ENCODE results near the gene RPS27L.

Gene RPS27L

GRCh38 chr15:63172851-63173451, 15.7 kb upstream of the RPS27L start:
- H3K4me3 Mint-ChIP-seq: no peak overlapping the region
- H3K9me3 Mint-ChIP-seq: no peaks in the 10 kb centered on the region
- H3K36me3 Mint-ChIP-seq: no peaks in the 10 kb centered on the region
- no peak overlapping the region for H3K27ac Mint-ChIP-seq
- H3K27me3 Mint-ChIP-seq: no peaks in the 10 kb centered on the region
- no peaks in the 10 kb centered on the region for H3K4me1 Mint-ChIP-seq
- ATAC-seq (ENCODE audit: low read depth) (no peak), DNase-seq (ENCODE audit: low spot score in 2 of 2) (no peak)

- Mint-ChIP-seq H3K4me1 (no peaks in the 10 kb centered on the region), H3K4me3 (no peak overlapping the region), H3K9me3 (no peaks in the 10 kb centered on the region), H3K27ac (no peak overlapping the region), H3K36me3 (no peaks in the 10 kb centered on the region), H3K27me3 (no peaks in the 10 kb centered on the region)
- DNase-seq (ENCODE audit: low spot score in 2 of 2): no peak
- ATAC-seq (ENCODE audit: low read depth): no peak
These were observed 15.1 kb upstream of the RPS27L start for GRCh38 chr15:63172376-63172775.

- Mint-ChIP-seq H3K27ac (no peak overlapping the region), H3K36me3 (no peaks in the 10 kb centered on the region), H3K9me3 (no peaks in the 10 kb centered on the region), H3K4me3 (no peak overlapping the region), H3K4me1 (peaks cover 5% of the 10 kb centered on the region), H3K27me3 (no peaks in the 10 kb centered on the region)
- DNase-seq (ENCODE audit: low spot score in 2 of 2) (no peak), ATAC-seq (ENCODE audit: low read depth) (no peak)
These were observed 12.5 kb upstream of the RPS27L start for GRCh38 chr15:63169788-63170187.

DNA sequence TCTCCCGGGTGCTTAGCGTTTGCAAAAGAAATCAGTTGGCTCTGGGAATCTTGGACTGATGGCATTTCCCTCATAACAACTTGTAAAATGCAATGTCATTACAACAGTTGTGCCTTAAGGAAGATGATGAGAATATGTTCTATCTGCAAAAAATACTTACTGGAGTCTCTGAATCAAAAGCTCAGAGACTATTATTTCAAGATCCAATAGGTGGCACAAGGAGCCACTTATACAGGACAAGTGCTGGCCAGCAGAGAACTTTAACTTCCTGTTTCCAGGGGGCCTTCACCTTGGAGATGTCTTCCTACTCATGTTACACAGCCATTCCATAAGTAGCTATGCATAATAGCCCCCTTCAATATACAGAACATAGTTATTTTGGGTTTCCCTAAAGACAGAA, 8.9 kb upstream of the RPS27L start:
- no peak overlapping the region for H3K4me3 Mint-ChIP-seq
- ATAC-seq (ENCODE audit: low read depth) (peak; percentile 38), DNase-seq (ENCODE audit: low spot score in 2 of 2) (no peak)
- H3K9me3 Mint-ChIP-seq: no peaks in the 10 kb centered on the region
- H3K27me3 Mint-ChIP-seq: no peaks in the 10 kb centered on the region
- no peaks in the 10 kb centered on the region for H3K36me3 Mint-ChIP-seq
- H3K27ac Mint-ChIP-seq: no peak overlapping the region
- peaks cover 8% of the 10 kb centered on the region for H3K4me1 Mint-ChIP-seq

DNA sequence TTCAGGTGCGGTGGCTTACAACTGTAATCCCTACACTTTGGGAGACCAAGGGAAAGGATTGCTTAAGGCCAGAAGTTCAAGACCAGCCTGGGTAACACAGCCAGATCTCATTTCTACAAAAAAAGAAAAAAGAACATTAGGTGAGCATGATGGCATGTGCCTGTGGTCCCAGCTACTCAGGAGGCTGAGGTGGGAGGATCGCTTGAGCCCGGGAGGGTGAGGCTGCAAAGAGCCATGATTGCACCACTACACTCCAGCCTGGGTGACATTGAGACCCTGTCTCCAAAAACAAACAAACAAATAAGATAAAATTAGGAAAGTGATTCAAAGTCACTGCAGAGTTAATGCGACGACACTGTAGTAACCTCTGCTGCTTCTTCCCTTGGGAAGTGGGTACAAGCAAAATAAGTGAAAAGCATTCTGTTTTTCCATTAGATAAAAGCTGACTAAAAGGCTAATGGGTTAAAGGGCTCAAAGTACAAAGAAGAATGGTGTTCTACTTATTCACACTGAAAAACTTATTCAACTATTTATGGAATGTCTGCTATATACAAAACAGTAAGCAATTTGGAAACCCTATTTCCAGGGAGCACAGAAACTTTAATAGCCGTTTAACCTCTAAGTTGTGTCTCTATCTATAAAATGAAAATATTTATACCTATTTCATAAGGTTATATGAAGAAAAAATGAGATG, 8.0 kb upstream of the RPS27L start:
- DNase-seq (ENCODE audit: low spot score in 2 of 2) (no peak), ATAC-seq (ENCODE audit: low read depth) (no peak)
- no peaks in the 10 kb centered on the region for H3K27me3 Mint-ChIP-seq
- H3K27ac Mint-ChIP-seq: no peak overlapping the region
- H3K9me3 Mint-ChIP-seq: no peaks in the 10 kb centered on the region
- H3K36me3 Mint-ChIP-seq: no peaks in the 10 kb centered on the region
- H3K4me3 Mint-ChIP-seq: no peak overlapping the region
- H3K4me1 Mint-ChIP-seq: peaks cover 8% of the 10 kb centered on the region

- Mint-ChIP-seq H3K4me1 (peaks cover 11% of the 10 kb centered on the region), H3K27me3 (no peaks in the 10 kb centered on the region), H3K4me3 (no peak overlapping the region), H3K27ac (no peak overlapping the region), H3K36me3 (peaks cover 3% of the 10 kb centered on the region), H3K9me3 (peaks cover 1% of the 10 kb centered on the region)
- no peak for DNase-seq (ENCODE audit: low spot score in 2 of 2)
- no peak for ATAC-seq (ENCODE audit: low read depth)
These were observed 5.9 kb upstream of the RPS27L start for GRCh38 chr15:63163217-63163616.

- Mint-ChIP-seq H3K4me1 (peaks cover 12% of the 10 kb centered on the region), H3K27ac (no peak overlapping the region), H3K9me3 (peaks cover 1% of the 10 kb centered on the region), H3K36me3 (peaks cover 3% of the 10 kb centered on the region), H3K4me3 (no peak overlapping the region), H3K27me3 (no peaks in the 10 kb centered on the region)
- DNase-seq (ENCODE audit: low spot score in 2 of 2) (no peak), ATAC-seq (ENCODE audit: low read depth) (no peak)
These were observed 3.4 kb upstream of the RPS27L start for GRCh38 chr15:63160638-63161037.

- H3K27me3 Mint-ChIP-seq: no peaks in the 10 kb centered on the region
- H3K9me3 Mint-ChIP-seq: peaks cover 1% of the 10 kb centered on the region
- peak overlapping the region; percentile 91 for H3K27ac Mint-ChIP-seq
- peak overlapping the region; percentile 81 for H3K4me3 Mint-ChIP-seq
- DNase-seq (ENCODE audit: low spot score in 2 of 2) (peak in 1 of 2 donors; percentile 9), ATAC-seq (ENCODE audit: low read depth) (peak; percentile 29)
- peaks cover 12% of the 10 kb centered on the region for H3K4me1 Mint-ChIP-seq
- H3K36me3 Mint-ChIP-seq: peaks cover 6% of the 10 kb centered on the region
These were observed 684 bp upstream of the RPS27L start for GRCh38 chr15:63157891-63158431.

GRCh38 chr15:63156755-63157117, 541 bp downstream of the RPS27L start:
- DNase-seq (ENCODE audit: low spot score in 2 of 2) (no peak), ATAC-seq (ENCODE audit: low read depth) (peak; percentile 7)
- H3K4me3 Mint-ChIP-seq: peak overlapping the region; percentile 97
- peaks cover 1% of the 10 kb centered on the region for H3K9me3 Mint-ChIP-seq
- no peaks in the 10 kb centered on the region for H3K27me3 Mint-ChIP-seq
- H3K4me1 Mint-ChIP-seq: peaks cover 12% of the 10 kb centered on the region
- H3K27ac Mint-ChIP-seq: peak overlapping the region; percentile 91
- H3K36me3 Mint-ChIP-seq: peaks cover 11% of the 10 kb centered on the region

- H3K36me3 Mint-ChIP-seq: peaks cover 14% of the 10 kb centered on the region
- peak overlapping the region; percentile 97 for H3K4me3 Mint-ChIP-seq
- H3K4me1 Mint-ChIP-seq: peaks cover 12% of the 10 kb centered on the region
- ATAC-seq (ENCODE audit: low read depth) (no peak), DNase-seq (ENCODE audit: low spot score in 2 of 2) (no peak)
- H3K9me3 Mint-ChIP-seq: peaks cover 1% of the 10 kb centered on the region
- no peaks in the 10 kb centered on the region for H3K27me3 Mint-ChIP-seq
- peak overlapping the region; percentile 91 for H3K27ac Mint-ChIP-seq
These were observed 1.1 kb downstream of the RPS27L start for GRCh38 chr15:63156086-63156710.

GRCh38 chr15:63155486-63155885, 1.8 kb downstream of the RPS27L start:
- H3K4me3 Mint-ChIP-seq: peak overlapping the region; percentile 17
- no peaks in the 10 kb centered on the region for H3K27me3 Mint-ChIP-seq
- H3K9me3 Mint-ChIP-seq: peaks cover 1% of the 10 kb centered on the region
- DNase-seq (ENCODE audit: low spot score in 2 of 2) (no peak), ATAC-seq (ENCODE audit: low read depth) (no peak)
- H3K27ac Mint-ChIP-seq: no peak overlapping the region
- H3K4me1 Mint-ChIP-seq: peaks cover 12% of the 10 kb centered on the region
- peaks cover 14% of the 10 kb centered on the region for H3K36me3 Mint-ChIP-seq

GRCh38 chr15:63151665-63152064, 5.6 kb downstream of the RPS27L start:
- no peak for DNase-seq (ENCODE audit: low spot score in 2 of 2)
- H3K4me3 Mint-ChIP-seq: no peak overlapping the region
- ATAC-seq (ENCODE audit: low read depth): no peak
- H3K27ac Mint-ChIP-seq: no peak overlapping the region
- peaks cover 14% of the 10 kb centered on the region for H3K36me3 Mint-ChIP-seq
- H3K9me3 Mint-ChIP-seq: no peaks in the 10 kb centered on the region
- peaks cover 9% of the 10 kb centered on the region for H3K4me1 Mint-ChIP-seq
- no peaks in the 10 kb centered on the region for H3K27me3 Mint-ChIP-seq

DNA sequence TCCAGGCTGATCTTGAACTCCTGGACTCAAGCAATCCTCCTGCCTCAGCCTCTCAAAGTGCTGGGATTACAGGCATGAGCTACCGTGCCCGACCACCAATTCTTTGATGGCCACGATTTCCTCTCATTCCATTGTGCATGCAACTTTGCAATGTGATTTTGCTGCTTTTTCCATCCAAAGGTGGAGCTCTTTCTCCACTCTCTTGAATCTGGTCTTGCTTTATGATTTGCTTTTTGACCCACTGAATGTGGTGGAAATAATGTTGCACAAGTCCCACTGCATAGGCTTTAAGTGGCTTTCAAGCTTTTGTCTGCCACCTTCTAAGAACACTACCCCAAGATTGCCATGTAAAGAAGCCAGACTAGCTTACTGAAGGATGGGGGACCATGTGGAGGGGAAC, 10.6 kb downstream of the RPS27L start:
- ATAC-seq (ENCODE audit: low read depth): no peak
- Mint-ChIP-seq H3K9me3 (no peaks in the 10 kb centered on the region), H3K4me3 (no peak overlapping the region), H3K4me1 (no peaks in the 10 kb centered on the region), H3K36me3 (peaks cover 10% of the 10 kb centered on the region), H3K27me3 (no peaks in the 10 kb centered on the region), H3K27ac (no peak overlapping the region)
- DNase-seq (ENCODE audit: low spot score in 2 of 2): no peak

DNA sequence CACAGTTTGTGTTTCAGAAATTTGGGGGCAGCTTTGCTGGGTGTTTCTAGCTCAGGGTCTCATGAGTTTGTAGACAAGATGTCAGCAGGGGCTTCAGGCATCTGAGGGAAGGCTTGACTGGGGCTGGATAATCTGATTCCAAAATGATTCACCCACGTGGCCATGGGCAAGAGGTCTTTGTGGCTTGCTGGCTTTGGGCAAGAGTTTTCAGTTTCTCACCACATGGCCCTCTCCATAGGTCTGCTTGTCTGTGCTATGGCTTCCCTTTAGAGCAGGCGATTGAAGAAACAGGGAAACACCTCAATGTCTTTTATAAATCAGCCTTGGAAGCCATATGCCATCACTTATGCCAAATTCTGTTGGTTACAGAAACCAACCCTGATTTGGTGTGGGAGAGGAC, 11.9 kb downstream of the RPS27L start:
- Mint-ChIP-seq H3K27ac (no peak overlapping the region), H3K36me3 (peaks cover 7% of the 10 kb centered on the region), H3K9me3 (no peaks in the 10 kb centered on the region), H3K4me1 (no peaks in the 10 kb centered on the region), H3K4me3 (no peak overlapping the region), H3K27me3 (no peaks in the 10 kb centered on the region)
- DNase-seq (ENCODE audit: low spot score in 2 of 2) (no peak), ATAC-seq (ENCODE audit: low read depth) (no peak)

All from memory B cell (primary cell).